SK-N-MC (cell line): ENCODE measurements around the gene GSTM2.
A peak's percentile ranks its signal among the peaks of the same experiment; 100 is the strongest.

Experiments used
- EZH2 ChIP-seq: fragments of 200-600 bp; sonication (generic); IDR thresholded peaks from one replicate; pipeline ENCODE4 v1.6.1; 2017; ENCODE audit warnings: antibody characterized with exemption
- POLR2AphosphoS5 ChIP-seq: IDR thresholded peaks from 2 replicates; pipeline ENCODE4 v1.6.1; 2012; ENCODE audit warnings: mild to moderate bottlenecking, low read depth, low read length, borderline replicate concordance

DNA sequence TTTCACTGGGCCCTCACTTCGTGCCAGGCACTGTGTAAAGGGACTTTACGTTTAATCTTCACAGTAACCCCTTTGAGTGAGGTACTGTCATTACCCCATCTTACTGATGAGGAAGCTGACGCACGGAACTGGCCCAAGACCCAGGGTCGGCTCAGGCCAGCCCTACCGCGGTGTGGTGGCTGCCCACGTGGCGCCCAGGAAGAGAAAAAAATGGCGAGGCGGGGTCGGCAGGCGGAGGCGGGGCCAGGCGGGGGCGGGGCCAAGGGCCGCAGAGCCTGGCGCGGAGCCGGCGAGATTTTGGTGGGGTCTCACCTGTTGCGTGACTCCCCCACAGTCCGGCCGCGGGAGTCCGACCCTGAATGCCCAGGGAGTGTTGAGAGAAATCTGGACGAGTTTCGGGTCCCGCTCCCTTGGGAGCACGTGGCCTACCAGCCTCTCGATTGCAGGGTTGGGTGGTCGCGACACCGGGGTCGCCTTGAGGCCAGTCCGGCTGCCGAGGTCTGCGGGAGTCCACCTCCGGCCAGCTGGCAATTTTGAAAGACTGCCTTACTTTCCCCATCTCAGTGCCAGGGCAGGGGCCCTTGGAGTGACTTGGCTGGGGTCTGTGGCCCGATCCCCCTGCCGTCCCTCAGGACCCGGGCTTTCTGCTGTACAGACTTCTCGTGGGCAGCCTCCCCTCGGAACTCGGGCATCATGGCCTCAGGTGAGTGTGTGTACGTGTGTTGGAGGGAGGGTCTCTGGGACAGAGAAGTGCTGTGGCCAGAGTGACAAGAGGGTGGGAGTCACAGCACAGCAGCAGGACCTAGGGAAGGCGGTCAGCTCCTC, 48.1 kb upstream of the GSTM2 start, which contains the start of the genes AMPD2 and GNAT2:
- TF ChIP-seq POLR2AphosphoS5, result peak; percentile 86
- TF ChIP-seq EZH2, result no peak
